BLaER1 treated with 17β-estradiol and CSF1 and Interleukin-3, amounts not matched to agents 10 nM and 100 nM (cell line): ENCODE data around the gene HOXD8.

ENCODE experiments used
- H3K27ac ChIP-seq, 11 experiments: shearing (Covaris generic); formaldehyde crosslinking; 2 replicates each; pipeline ENCODE4 v1.8.1; 2022
- H3K27me3 ChIP-seq, 11 experiments: shearing (Covaris generic); formaldehyde crosslinking; 2 replicates each; pipeline ENCODE4 v1.8.1; 2022
- H3K36me3 ChIP-seq, 11 experiments: shearing (Covaris generic); formaldehyde crosslinking; 2 replicates each; pipeline ENCODE4 v1.8.1; 2022
- H3K4me1 ChIP-seq, 10 experiments: shearing (Covaris generic); formaldehyde crosslinking; 2 replicates each; pipeline ENCODE4 v1.8.1; 2022
- H3K4me2 ChIP-seq, 11 experiments: shearing (Covaris generic); formaldehyde crosslinking; 2 replicates each; pipeline ENCODE4 v1.8.1; 2022
- H3K4me3 ChIP-seq, 10 experiments: shearing (Covaris generic); formaldehyde crosslinking; 2 replicates each; pipeline ENCODE4 v1.8.1; 2022
- H3K9ac ChIP-seq, 11 experiments: shearing (Covaris generic); formaldehyde crosslinking; 2 replicates each; pipeline ENCODE4 v1.8.1; 2022
- H3K9me3 ChIP-seq, 11 experiments: shearing (Covaris generic); formaldehyde crosslinking; replicated peaks in 1 of 11; 2 replicates each; pipeline ENCODE4 v1.8.1; 2022
- H4K20me1 ChIP-seq, 11 experiments: shearing (Covaris generic); formaldehyde crosslinking; 2 replicates each; pipeline ENCODE4 v1.8.1; 2022
- Cebpa-rat ChIP-seq, 11 experiments: shearing (Covaris generic); IDR thresholded peaks; 2 replicates each; pipeline ENCODE4 v1.8.1; 2022

The HOXD8 gene

DNA sequence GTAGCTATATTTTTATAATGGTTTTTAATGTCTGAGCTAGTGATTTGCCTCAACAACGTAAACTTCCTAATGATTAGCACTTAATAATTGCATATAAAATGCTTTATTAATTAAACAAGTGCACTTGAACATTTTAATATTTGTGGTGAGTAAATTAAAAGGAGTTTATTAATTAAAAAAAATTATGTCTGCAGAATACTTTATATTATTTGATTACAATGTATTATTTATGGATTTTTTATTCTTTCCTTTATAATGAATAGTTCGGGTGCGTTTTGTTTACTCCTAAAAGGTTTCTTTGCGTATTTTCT lies 2.3 kb downstream of the HOXD8 start:
- no peak overlapping the region for H3K9ac ChIP-seq
- no peak overlapping the region for H3K4me3 ChIP-seq
- peaks cover 0 to 41% (median 28%) of the 10 kb centered on the region in 11 experiments; a peak in 16 of 22 replicates for H4K20me1 ChIP-seq
- peaks cover 11 to 28% (median 19%) of the 10 kb centered on the region in 11 experiments for H3K9me3 ChIP-seq
- H3K27ac ChIP-seq = no peak overlapping the region
- no peak overlapping the region for H3K4me2 ChIP-seq
- H3K36me3 ChIP-seq = no peaks in the 10 kb centered on the region
- H3K27me3 ChIP-seq = peaks cover 100% of the 10 kb centered on the region in 11 experiments
- TF ChIP-seq Cebpa-rat (IDR thresholded peaks at IDR 0.05) = no peak
- H3K4me1 ChIP-seq = peaks cover 19 to 34% (median 26%) of the 10 kb centered on the region in 10 experiments; a peak in 18 of 20 replicates

DNA sequence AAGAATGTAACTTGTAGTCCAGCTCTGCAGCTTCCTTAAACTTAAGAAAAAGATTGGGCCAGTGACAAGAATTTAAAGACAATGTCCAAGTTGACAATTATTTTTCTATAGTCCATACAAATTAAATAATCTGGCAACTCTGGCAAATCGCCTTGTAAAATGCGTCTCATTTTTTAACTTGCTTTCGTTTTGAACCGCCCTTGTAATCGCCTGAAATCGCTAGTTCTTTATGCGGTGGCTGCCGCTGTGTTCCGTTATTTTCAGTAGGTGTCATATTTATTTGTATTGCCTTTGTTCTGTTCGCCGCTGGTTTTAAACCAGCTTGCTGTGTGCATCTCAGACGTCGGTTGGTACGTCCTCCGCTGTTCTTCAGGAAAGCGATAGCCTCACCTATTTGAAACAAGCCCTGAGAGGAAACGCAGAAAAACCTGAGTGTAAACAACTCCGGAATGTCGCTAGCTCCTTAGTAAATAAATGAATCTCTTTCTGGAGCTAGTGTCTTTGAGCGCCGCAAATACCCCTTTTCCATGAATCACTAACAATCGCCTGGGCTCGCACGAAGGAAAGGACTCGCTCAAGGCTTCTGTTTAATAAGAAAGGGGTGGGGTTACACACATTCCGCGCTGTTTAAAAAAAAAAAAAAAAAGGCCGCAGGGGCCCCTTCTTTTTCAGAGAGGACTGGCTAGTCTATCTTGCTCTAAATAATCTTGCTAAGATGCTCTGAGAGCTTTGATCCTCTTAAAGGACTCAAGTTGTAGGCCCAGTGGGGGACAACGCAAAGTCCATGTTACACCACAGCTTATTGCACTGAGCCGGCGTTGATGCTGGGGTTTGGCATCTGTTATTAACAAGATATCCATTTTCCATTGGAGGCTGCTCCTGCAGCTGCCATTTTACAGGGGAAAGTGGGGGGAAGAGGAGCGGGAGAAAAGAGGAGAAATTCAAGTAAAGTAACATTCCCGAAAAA lies 3.0 kb downstream of the HOXD8 start:
- no peak for TF ChIP-seq Cebpa-rat (IDR thresholded peaks at IDR 0.05)
- H3K27ac ChIP-seq = no peak overlapping the region
- H3K4me1 ChIP-seq = peaks cover 19 to 31% (median 27%) of the 10 kb centered on the region in 10 experiments; a peak in 18 of 20 replicates
- peaks cover 11 to 31% (median 19%) of the 10 kb centered on the region in 11 experiments for H3K9me3 ChIP-seq
- no peak overlapping the region for H3K4me2 ChIP-seq
- H3K36me3 ChIP-seq = no peaks in the 10 kb centered on the region
- peaks cover 0 to 36% (median 26%) of the 10 kb centered on the region in 11 experiments; a peak in 16 of 22 replicates for H4K20me1 ChIP-seq
- no peak overlapping the region for H3K4me3 ChIP-seq
- no peak overlapping the region for H3K9ac ChIP-seq
- H3K27me3 ChIP-seq = peaks cover 100% of the 10 kb centered on the region in 11 experiments

DNA sequence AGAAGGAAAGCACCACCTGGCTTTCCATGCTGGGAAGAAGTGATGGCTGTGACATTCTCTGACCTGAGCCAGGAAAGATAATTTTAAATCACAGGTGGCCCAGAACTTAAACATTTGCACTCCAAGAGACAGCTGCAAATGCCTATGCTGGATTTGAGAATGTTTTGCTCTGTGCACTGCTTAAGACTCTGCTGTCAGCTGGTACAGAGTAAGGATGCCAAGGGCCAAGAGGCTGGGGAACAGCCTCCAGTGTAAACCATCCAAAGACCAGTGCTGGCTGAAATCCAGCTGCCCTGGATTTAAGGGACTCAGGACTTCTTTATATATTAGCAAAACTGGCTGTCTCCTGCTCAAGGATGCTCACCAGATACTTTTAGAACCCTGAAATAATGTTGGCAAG lies 3.9 kb downstream of the HOXD8 start:
- Histone ChIP-seq H3K27ac (no peak overlapping the region), H3K4me3 (no peak overlapping the region), H3K9ac (no peak overlapping the region), H3K9me3 (peaks cover 11 to 34% (median 22%) of the 10 kb centered on the region in 11 experiments), H3K27me3 (peaks cover 99 to 100% (median 100%) of the 10 kb centered on the region in 11 experiments), H4K20me1 (peaks cover 0 to 27% (median 17%) of the 10 kb centered on the region in 11 experiments; a peak in 15 of 22 replicates), H3K36me3 (no peaks in the 10 kb centered on the region), H3K4me2 (no peak overlapping the region), H3K4me1 (peaks cover 15 to 24% (median 21%) of the 10 kb centered on the region in 10 experiments; a peak in 18 of 20 replicates)
- no peak for TF ChIP-seq Cebpa-rat (IDR thresholded peaks at IDR 0.05)

DNA sequence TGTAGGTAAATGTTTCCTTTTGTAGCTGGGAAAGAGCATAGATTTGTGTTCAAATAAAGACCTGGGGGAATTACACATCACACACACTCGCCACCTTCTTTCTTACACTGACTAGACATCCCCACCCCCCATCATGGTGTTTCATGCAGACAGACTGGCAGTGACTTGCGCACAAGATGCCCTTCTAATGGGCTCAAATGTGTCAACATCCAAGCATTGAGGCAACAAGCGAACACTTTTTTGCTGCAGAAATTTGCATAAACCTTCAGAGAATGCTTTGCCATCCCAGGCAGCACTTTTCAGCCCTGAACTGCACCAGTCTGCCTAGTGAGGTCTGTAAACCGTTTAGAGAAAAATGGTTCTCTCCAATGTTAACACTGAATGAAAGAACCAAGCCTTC lies 4.5 kb downstream of the HOXD8 start:
- Histone ChIP-seq H3K27ac (no peak overlapping the region), H3K27me3 (peaks cover 98 to 100% (median 100%) of the 10 kb centered on the region in 11 experiments)

DNA sequence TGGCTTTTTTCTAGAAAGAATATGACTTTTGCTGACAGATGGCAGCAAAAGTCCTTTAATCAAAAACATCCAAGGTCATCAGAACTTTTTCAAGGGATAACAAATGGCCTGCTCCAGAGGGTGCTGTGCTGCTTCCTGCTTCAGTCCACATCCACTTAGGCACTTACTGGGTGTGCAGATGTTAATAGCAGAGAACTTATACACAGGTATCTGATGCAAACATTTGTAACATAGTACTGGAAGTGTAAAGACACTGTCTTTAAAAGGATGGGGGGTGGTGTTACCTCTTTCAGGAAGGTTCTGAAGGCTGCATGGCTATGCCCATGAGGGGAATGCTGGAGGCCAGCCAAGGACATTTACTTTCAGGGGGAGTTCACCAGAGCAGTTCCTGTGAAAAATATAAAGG lies 5.5 kb downstream of the HOXD8 start:
- Histone ChIP-seq H3K27me3 (peaks cover 94 to 99% (median 98%) of the 10 kb centered on the region in 11 experiments), H3K4me2 (no peak overlapping the region; a peak in 1 of 22 replicates), H3K27ac (no peak overlapping the region), H4K20me1 (peaks cover 0 to 18% (median 6%) of the 10 kb centered on the region in 11 experiments; a peak in 5 of 22 replicates), H3K4me3 (no peak overlapping the region), H3K9ac (no peak overlapping the region), H3K9me3 (peaks cover 11 to 40% (median 25%) of the 10 kb centered on the region in 11 experiments), H3K4me1 (peaks cover 6 to 16% (median 13%) of the 10 kb centered on the region in 10 experiments; a peak in 17 of 20 replicates), H3K36me3 (no peaks in the 10 kb centered on the region)
- TF ChIP-seq Cebpa-rat (IDR thresholded peaks at IDR 0.05) = no peak

More for the DNA sequence above, 4.5 kb downstream of the HOXD8 start:
- no peak overlapping the region for H3K9ac ChIP-seq
- H3K4me3 ChIP-seq = no peak overlapping the region
- H3K9me3 ChIP-seq = peaks cover 12 to 40% (median 29%) of the 10 kb centered on the region in 11 experiments
- TF ChIP-seq Cebpa-rat (IDR thresholded peaks at IDR 0.05) = no peak
- H3K4me2 ChIP-seq = no peak overlapping the region
- no peaks in the 10 kb centered on the region for H3K36me3 ChIP-seq
- H3K4me1 ChIP-seq = peaks cover 8 to 18% (median 14%) of the 10 kb centered on the region in 10 experiments; a peak in 18 of 20 replicates
- H4K20me1 ChIP-seq = peaks cover 0 to 20% (median 10%) of the 10 kb centered on the region in 11 experiments; a peak in 12 of 22 replicates

DNA sequence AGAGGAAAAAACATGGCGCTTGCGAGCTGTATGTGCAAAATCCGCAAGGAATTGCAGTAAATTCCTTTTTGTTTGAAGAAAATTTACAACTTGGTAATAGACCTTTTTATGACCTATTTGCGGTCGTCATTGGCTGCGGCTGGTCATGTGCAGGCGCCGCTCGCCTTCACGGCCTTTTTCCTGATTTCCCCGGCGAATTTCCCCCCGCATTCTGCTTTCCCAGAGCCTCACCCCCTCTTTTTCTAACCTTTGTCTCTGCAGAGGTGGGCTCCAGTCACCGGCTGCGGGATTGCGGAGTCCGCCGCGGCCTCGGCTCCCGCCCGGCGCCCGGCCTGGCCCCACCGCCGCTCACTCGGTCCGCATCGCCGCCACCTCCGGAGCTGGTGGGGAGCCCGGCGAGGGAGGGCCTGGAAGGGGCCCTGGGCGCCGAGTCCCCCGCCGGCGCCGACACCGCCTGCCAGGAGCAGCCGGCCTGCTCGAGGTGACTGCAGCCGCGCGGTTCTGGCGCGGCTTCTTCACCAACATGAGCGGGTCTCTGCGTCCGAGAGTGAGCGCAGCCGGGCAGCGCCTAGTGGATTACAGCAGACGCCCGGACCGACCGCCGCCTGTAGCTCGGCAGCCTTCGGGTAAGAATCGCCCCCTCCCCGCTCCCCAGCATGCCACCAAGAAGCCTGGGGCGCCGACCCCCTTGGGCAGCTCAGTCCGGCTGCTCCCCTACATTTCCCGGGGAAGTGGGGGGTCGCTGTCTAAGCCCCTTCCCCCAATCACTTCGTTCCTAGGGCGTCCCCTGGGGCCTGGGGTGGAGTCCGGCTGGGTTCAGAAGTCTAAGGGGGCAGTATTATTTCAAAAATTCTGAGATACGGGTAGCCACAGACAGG lies 7.1 kb downstream of the HOXD8 start:
- H3K36me3 ChIP-seq = no peaks in the 10 kb centered on the region
- peaks cover 91 to 99% (median 94%) of the 10 kb centered on the region in 11 experiments for H3K27me3 ChIP-seq
- peaks cover 10 to 39% (median 25%) of the 10 kb centered on the region in 11 experiments; a peak in 20 of 22 replicates for H3K9me3 ChIP-seq
- H3K4me3 ChIP-seq = no peak overlapping the region
- peak overlapping the region; percentile 21 to 61 (median 51); a peak in 20 of 22 replicates for H3K4me2 ChIP-seq
- peaks cover 0 to 17% (median 6%) of the 10 kb centered on the region in 11 experiments; a peak in 4 of 22 replicates for H4K20me1 ChIP-seq
- no peak for TF ChIP-seq Cebpa-rat (IDR thresholded peaks at IDR 0.05)
- H3K9ac ChIP-seq = no peak overlapping the region
- peaks cover 6 to 16% (median 13%) of the 10 kb centered on the region in 10 experiments; a peak in 17 of 20 replicates for H3K4me1 ChIP-seq
- H3K27ac ChIP-seq = no peak overlapping the region

DNA sequence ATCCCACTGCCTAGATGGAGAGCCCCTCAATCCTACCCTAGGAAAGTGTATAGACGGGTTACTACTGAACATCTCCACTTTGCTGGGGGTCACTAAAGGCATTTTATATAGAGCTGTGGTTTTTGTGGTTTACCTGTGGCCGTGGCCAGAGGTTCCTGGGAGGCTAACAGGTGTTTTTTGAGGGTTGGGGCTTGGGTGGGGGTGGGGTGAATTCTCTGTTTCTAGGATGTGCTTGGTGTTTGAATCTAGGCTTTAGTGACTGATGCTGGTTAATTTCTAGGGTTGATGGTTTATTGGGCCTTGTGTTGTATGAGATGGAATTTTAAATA lies 7.7 kb downstream of the HOXD8 start:
- TF ChIP-seq Cebpa-rat (IDR thresholded peaks at IDR 0.05) = no peak
- no peak overlapping the region for H3K4me2 ChIP-seq
- H4K20me1 ChIP-seq = peaks cover 0 to 14% (median 6%) of the 10 kb centered on the region in 11 experiments; a peak in 4 of 22 replicates
- H3K9me3 ChIP-seq = peaks cover 10 to 39% (median 25%) of the 10 kb centered on the region in 11 experiments; a peak in 20 of 22 replicates
- peaks cover 85 to 95% (median 88%) of the 10 kb centered on the region in 11 experiments for H3K27me3 ChIP-seq
- no peaks in the 10 kb centered on the region for H3K36me3 ChIP-seq
- peaks cover 6 to 16% (median 13%) of the 10 kb centered on the region in 10 experiments; a peak in 17 of 20 replicates for H3K4me1 ChIP-seq
- H3K27ac ChIP-seq = no peak overlapping the region
- H3K4me3 ChIP-seq = no peak overlapping the region
- H3K9ac ChIP-seq = no peak overlapping the region

DNA sequence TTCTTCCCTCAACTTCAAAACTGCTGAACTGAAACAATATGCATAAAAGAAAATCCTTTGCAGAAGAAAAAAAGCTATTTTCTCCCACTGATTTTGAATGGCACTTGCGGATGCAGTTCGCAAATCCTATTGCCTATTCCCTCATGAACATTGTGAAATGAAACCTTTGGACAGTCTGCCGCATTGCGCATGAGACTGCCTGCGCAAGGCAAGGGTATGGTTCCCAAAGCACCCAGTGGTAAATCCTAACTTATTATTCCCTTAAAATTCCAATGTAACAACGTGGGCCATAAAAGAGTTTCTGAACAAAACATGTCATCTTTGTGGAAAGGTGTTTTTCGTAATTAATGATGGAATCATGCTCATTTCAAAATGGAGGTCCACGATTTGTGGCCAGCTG lies 8.4 kb downstream of the HOXD8 start:
- Histone ChIP-seq H3K27me3 (peaks cover 78 to 93% (median 82%) of the 10 kb centered on the region in 11 experiments), H3K4me2 (no peak overlapping the region), H3K4me3 (no peak overlapping the region), H3K9me3 (peaks cover 10 to 39% (median 25%) of the 10 kb centered on the region in 11 experiments; a peak in 20 of 22 replicates), H3K4me1 (peaks cover 6 to 16% (median 13%) of the 10 kb centered on the region in 10 experiments; a peak in 17 of 20 replicates), H4K20me1 (peaks cover 0 to 10% (median 0%) of the 10 kb centered on the region in 11 experiments; a peak in 4 of 22 replicates), H3K9ac (no peak overlapping the region), H3K36me3 (no peaks in the 10 kb centered on the region), H3K27ac (no peak overlapping the region)
- TF ChIP-seq Cebpa-rat (IDR thresholded peaks at IDR 0.05) = no peak
